H7 (cell line): Measurements from ENCODE around the gene HIPK1. TPM values are rescaled to one million over a fixed set of nuclear protein-coding genes. Genes with fewer than 3 reads are reported as not detected.
A peak's percentile ranks its signal among the peaks of the same experiment; 100 is the strongest.
"Not testable (repeated sequence)": the region's sequence is repeated elsewhere in the genome, so short reads cannot be mapped to it uniquely, and the experiment has no call there.

Experiments used
- DNase-seq: peaks from one replicate; pipeline ENCODE4 v3.0.0; 2012
- H3K27me3 ChIP-seq: 2 replicates; pipeline ENCODE4 v1.6.0; 2011; ENCODE audit warnings: mild to moderate bottlenecking, low read length; ENCODE audit not compliant: control insufficient read depth, insufficient read depth
- H3K36me3 ChIP-seq: replicated peaks from 2 replicates; pipeline ENCODE4 v1.5.1; 2011; ENCODE audit warnings: low read length; ENCODE audit not compliant: control insufficient read depth, insufficient read depth
- H3K4me3 ChIP-seq: 2 replicates; pipeline ENCODE4 v1.5.1; 2011; ENCODE audit warnings: low read depth, mild to moderate bottlenecking, control low read depth, low read length, moderate library complexity; ENCODE audit not compliant: insufficient read depth
- total RNA-seq: library from RNA; depleted of rRNA; stranded (reverse); fragments of >200 nt; shearing (Covaris generic); gene quantifications from 2 replicates; pipeline ENCODE4 v1.2.3, GENCODE V29; 2014

Gene HIPK1
- total RNA-seq, 1 experiment from 2014 or later = 33.4 TPM

DNA sequence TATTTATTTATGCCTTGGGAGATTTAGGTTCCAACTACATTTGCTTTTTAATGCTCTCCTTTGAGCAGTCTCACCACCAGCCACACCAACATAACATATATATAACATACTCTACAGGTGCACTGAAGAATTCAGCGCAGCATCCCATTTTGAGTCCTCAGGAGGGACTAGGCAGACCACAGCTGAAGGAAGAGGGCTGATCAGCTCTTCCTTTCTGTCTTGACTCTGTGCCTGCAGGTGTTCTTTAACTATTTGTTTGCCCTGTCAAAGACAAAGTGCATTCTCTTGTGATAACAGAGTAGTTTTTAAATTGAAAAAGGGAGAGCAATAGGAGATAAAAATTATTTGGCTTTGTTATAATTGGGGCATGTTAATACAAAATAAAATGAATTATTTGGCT is 17.0 kb downstream of the HIPK1 start:
- no peaks in the 10 kb centered on the region for H3K27me3 ChIP-seq
- H3K36me3 ChIP-seq = peaks cover under 1% of the 10 kb centered on the region
- no peak for DNase-seq
- no peak overlapping the region for H3K4me3 ChIP-seq

DNA sequence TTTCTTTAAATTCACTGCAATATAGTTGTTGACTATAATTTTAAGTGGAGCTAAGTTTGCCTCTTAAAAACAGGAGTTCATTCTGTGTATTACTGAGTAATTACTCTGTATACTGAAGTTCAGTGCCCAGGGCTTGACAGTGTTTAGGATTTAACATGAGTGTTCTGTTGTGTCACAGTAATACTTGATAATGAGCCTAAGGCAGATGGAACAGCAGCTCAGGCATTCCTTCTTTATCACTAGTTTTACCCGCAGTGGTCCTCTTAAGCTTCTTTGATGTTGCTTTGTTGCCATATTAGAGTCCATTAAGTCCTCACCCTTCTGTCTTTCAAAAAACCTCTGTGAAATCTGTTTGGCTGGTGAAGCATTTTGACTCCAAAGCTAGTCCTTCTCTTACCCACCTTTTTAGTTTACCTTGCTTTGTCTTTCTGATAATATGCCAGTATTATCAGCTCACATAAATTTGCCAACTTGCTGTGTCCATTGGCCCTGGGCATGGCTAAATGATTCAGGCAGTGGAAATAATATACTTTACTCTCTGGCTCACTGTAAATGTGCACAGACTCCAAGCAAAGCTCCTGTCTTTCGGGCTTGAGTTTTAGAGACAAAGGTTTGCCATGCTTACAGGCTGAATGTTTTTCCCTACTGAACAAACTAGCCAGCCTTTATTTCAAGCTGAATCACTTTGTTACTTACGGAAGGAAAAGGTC is 17.7 kb downstream of the HIPK1 start:
- H3K36me3 ChIP-seq = no peaks in the 10 kb centered on the region

GRCh38 chr1:113947388-113948107 is 18.4 kb downstream of the HIPK1 start:
- Histone ChIP-seq H3K27me3 (no peaks in the 10 kb centered on the region), H3K4me3 (no peak overlapping the region), H3K36me3 (no peaks in the 10 kb centered on the region)
- no peak for DNase-seq

More for the DNA sequence above, 17.7 kb downstream of the HIPK1 start:
- no peak for DNase-seq
- Histone ChIP-seq H3K27me3 (no peaks in the 10 kb centered on the region), H3K4me3 (no peak overlapping the region)

DNA sequence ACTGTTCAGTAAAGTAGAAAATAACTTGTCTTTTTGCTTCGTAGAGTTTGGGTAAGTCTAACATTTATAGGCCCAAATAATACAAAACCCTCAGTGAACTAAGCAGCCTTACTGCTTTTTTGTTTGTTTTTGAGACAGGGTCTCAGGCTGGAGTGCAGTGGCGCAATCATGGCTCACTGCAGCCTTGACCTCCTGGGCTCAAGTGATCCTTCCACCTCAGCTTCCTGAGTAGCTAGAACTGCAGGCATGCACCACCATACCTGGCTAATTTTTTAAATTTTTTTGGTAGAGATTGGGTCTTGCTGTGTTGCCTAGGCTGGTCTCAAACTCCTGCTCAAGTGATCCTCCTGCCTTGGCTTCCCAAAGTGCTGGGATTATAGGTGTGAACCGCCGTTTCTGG is 19.0 kb downstream of the HIPK1 start:
- not testable (repeated sequence) for H3K27me3 ChIP-seq, H3K4me3 ChIP-seq, H3K36me3 ChIP-seq, DNase-seq

DNA sequence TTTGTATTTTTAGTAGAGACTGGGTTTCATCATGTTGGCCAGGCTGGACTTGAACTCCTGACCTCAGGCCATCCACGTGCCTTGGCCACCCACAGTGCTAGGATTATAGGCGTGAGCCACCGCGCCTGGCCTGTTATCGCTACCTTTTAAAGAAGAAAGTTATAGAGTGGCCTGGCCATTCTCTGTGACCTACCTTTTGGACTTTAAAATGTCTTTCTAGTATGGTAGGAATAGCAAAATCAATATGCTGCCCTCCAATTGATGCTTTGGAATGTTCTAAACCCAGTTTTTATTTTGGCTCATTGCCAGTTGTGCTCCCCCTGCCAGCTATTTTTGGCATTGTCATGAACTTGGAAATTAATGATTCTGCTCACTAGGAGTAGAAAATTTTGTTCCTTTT is 19.9 kb downstream of the HIPK1 start:
- Histone ChIP-seq H3K27me3 (no peaks in the 10 kb centered on the region), H3K4me3 (no peak overlapping the region), H3K36me3 (no peaks in the 10 kb centered on the region)
- DNase-seq = no peak

DNA sequence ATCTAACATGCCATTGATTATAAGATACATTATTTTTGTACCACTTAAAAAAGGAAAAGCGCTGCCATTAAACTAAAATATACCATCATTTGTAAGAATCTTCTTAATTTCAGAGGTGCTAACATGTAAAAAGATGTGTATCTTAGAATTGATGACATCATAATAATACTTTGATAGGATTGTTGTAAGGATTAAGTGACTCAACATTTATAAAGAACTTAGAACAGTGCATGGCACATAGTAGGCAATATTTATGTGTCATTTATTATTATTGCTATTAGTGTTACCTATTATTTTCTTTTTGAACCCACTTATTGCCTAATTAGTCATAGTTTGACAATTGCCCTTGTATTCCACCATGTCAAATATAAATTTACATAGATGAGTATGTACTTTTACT is 21.8 kb downstream of the HIPK1 start:
- no peak for DNase-seq
- H3K36me3 ChIP-seq = no peaks in the 10 kb centered on the region; the same call in none of the 2 replicates
- H3K27me3 ChIP-seq = no peaks in the 10 kb centered on the region
- no peak overlapping the region for H3K4me3 ChIP-seq

- H3K27me3 ChIP-seq = no peaks in the 10 kb centered on the region
- no peaks in the 10 kb centered on the region; the same call in none of the 2 replicates for H3K36me3 ChIP-seq
- no peak for DNase-seq
- no peak overlapping the region for H3K4me3 ChIP-seq
Measured at GRCh38 chr1:113951719-113952118, 22.6 kb downstream of the HIPK1 start.

GRCh38 chr1:113957984-113958383 is 28.9 kb downstream of the HIPK1 start:
- H3K36me3 ChIP-seq = peaks cover 4% of the 10 kb centered on the region
- DNase-seq = no peak
- H3K27me3 ChIP-seq = no peaks in the 10 kb centered on the region
- H3K4me3 ChIP-seq = no peak overlapping the region

DNA sequence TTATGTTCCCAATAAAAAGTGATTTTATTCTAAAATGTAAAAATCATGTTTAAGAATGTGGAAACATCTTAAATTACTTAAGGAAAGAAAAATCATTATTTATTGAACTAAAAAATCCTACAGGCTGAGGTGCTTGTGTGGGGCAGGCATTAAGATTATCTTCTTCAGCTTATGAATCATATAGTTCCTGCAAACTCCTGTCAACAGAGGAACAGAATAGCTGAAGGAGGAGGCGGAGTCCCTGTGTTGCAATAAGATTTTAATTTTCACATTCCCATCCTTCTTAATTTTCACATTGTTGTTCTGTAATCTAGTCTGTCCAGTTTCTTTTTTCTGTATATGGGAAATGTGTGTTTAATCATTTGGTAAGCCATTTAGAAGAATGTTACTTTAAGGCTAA is 29.6 kb downstream of the HIPK1 start:
- Histone ChIP-seq H3K36me3 (peaks cover 4% of the 10 kb centered on the region), H3K27me3 (no peaks in the 10 kb centered on the region), H3K4me3 (no peak overlapping the region)
- no peak for DNase-seq

DNA sequence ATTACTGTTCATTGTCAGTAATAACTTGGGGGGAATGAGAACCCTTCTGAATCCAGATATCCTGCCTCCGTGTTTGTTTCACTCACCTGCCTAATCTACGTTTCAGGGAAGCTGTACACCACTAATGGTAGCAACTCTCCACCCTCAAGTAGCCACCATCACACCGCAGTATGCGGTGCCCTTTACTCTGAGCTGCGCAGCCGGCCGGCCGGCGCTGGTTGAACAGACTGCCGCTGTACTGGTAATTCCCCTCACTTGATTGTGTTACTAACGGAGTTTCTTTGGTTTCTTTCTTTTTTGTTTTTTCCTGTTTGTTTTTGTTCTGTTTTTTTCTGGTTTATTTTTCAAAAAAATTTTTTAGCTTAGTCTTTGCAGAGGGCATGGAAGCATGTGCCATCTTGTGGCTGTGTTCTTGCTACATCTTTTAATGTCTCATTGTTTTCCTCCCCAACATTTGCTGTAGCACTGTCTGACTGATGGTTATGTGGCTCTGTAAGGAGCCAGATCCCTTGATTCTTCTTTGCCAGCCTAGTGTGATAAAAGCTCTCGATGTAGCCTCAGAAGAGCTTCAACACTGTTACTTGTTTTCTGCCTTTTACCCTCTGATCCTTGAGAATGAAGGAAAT is 34.3 kb downstream of the HIPK1 start:
- H3K36me3 ChIP-seq = peaks cover 9% of the 10 kb centered on the region
- H3K4me3 ChIP-seq = no peak overlapping the region
- H3K27me3 ChIP-seq = no peaks in the 10 kb centered on the region
- DNase-seq = no peak

DNA sequence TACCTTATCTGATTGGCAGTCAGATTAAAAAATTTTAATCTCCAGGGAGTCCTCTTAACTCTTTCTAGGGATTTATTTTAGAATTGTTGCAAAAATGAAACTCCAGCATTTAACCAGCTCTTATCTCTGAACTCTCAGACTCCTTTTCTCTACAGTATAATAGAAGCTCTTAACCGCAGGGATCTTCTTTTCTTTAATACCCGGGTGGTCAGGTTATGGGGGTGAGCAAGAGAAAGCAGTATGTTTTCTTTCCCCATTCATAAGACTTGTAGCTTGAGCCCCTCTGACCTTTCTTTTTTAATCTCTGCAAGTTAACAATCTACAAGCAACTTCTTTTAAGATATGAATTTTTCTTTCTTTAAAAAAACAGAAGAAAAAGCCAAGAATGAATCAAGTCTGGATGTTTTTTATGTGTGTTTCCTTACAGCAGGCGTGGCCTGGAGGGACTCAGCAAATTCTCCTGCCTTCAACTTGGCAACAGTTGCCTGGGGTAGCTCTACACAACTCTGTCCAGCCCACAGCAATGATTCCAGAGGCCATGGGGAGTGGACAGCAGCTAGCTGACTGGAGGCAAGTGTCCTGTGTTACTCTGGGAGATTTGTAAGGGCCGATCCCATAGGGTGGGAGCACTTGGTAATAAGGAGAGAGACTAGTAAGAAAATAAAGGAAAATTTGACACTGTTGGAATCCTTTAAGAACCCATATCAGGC is 36.7 kb downstream of the HIPK1 start:
- Histone ChIP-seq H3K4me3 (no peak overlapping the region), H3K36me3 (peaks cover 19% of the 10 kb centered on the region), H3K27me3 (no peaks in the 10 kb centered on the region)
- no peak for DNase-seq

GRCh38 chr1:113972954-113973353 is 43.8 kb downstream of the HIPK1 start:
- DNase-seq = no peak
- Histone ChIP-seq H3K27me3 (no peaks in the 10 kb centered on the region), H3K4me3 (no peak overlapping the region), H3K36me3 (peaks cover 24% of the 10 kb centered on the region)

DNA sequence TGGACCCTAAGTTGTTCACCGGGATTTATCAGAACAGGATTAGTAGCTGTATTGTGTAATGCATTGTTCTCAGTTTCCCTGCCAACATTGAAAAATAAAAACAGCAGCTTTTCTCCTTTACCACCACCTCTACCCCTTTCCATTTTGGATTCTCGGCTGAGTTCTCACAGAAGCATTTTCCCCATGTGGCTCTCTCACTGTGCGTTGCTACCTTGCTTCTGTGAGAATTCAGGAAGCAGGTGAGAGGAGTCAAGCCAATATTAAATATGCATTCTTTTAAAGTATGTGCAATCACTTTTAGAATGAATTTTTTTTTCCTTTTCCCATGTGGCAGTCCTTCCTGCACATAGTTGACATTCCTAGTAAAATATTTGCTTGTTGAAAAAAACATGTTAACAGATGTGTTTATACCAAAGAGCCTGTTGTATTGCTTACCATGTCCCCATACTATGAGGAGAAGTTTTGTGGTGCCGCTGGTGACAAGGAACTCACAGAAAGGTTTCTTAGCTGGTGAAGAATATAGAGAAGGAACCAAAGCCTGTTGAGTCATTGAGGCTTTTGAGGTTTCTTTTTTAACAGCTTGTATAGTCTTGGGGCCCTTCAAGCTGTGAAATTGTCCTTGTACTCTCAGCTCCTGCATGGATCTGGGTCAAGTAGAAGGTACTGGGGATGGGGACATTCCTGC is 46.2 kb downstream of the HIPK1 start:
- H3K4me3 ChIP-seq = no peak overlapping the region
- H3K27me3 ChIP-seq = no peaks in the 10 kb centered on the region
- peaks cover 13% of the 10 kb centered on the region for H3K36me3 ChIP-seq
- DNase-seq = no peak

DNA sequence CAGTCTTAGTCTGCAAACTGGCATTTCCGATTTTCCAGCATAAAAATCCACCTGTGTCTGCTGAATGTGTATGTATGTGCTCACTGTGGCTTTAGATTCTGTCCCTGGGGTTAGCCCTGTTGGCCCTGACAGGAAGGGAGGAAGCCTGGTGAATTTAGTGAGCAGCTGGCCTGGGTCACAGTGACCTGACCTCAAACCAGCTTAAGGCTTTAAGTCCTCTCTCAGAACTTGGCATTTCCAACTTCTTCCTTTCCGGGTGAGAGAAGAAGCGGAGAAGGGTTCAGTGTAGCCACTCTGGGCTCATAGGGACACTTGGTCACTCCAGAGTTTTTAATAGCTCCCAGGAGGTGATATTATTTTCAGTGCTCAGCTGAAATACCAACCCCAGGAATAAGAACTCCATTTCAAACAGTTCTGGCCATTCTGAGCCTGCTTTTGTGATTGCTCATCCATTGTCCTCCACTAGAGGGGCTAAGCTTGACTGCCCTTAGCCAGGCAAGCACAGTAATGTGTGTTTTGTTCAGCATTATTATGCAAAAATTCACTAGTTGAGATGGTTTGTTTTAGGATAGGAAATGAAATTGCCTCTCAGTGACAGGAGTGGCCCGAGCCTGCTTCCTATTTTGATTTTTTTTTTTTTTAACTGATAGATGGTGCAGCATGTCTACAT is 47.6 kb downstream of the HIPK1 start:
- H3K36me3 ChIP-seq = peaks cover 19% of the 10 kb centered on the region
- H3K27me3 ChIP-seq = no peaks in the 10 kb centered on the region
- no peak overlapping the region for H3K4me3 ChIP-seq
- DNase-seq = peak; percentile 63
